OCI-LY1 (cell line): ENCODE data around the gene HSPA4.

Source experiments
- H2AFZ ChIP-seq: fragments of 200-600 bp; sonication (generic), shearing (Covaris generic); 2 replicates; pipeline ENCODE4 v1.6.0; 2014; ENCODE audit warnings: antibody characterized with exemption, mild to moderate bottlenecking, low read length
- H3F3A ChIP-seq: fragments of 200-600 bp; sonication (generic), shearing (Covaris generic); 2 replicates; pipeline ENCODE4 v1.6.0; 2014; ENCODE audit warnings: mild to moderate bottlenecking, antibody characterized with exemption, low read length, moderate library complexity; ENCODE audit not compliant: insufficient read depth
- H3K27ac ChIP-seq: fragments of 200-600 bp; sonication (generic); 2 replicates; pipeline ENCODE4 v1.5.1; 2014; ENCODE audit warnings: low read length, mixed run types, mild to moderate bottlenecking, low read depth; ENCODE audit not compliant: poor library complexity, severe bottlenecking
- H3K27me3 ChIP-seq: fragments of 200-600 bp; sonication (generic); 2 replicates; pipeline ENCODE4 v1.6.0; 2014; ENCODE audit warnings: antibody characterized with exemption, mild to moderate bottlenecking, low read length, moderate library complexity; ENCODE audit not compliant: insufficient read depth
- H3K36me3 ChIP-seq: fragments of 200-600 bp; sonication (generic); 2 replicates; pipeline ENCODE4 v1.6.1; 2014; ENCODE audit warnings: mild to moderate bottlenecking, antibody characterized with exemption, low read length, moderate library complexity, mixed read lengths; ENCODE audit not compliant: insufficient read depth
- H3K4me1 ChIP-seq: fragments of 200-600 bp; sonication (generic); 2 replicates; pipeline ENCODE4 v1.5.1; 2014; ENCODE audit warnings: mild to moderate bottlenecking, low read length, moderate library complexity; ENCODE audit not compliant: insufficient read depth, severe bottlenecking
- H3K4me2 ChIP-seq: fragments of 200-600 bp; sonication (generic), shearing (Covaris generic); 2 replicates; pipeline ENCODE4 v1.6.1; 2014; ENCODE audit warnings: low read length
- H3K4me3 ChIP-seq: fragments of 200-600 bp; sonication (generic); 2 replicates; pipeline ENCODE4 v1.5.1; 2014; ENCODE audit warnings: low read length, low read depth, mild to moderate bottlenecking, mixed read lengths; ENCODE audit not compliant: poor library complexity, severe bottlenecking
- H3K79me2 ChIP-seq: fragments of 200-600 bp; shearing (Covaris generic); 2 replicates; pipeline ENCODE4 v1.6.1; 2016; ENCODE audit warnings: mixed run types, low read length, mixed read lengths; ENCODE audit not compliant: insufficient read depth
- H3K9ac ChIP-seq: fragments of 200-600 bp; sonication (generic), shearing (Covaris generic); 2 replicates; pipeline ENCODE4 v1.6.1; 2014; ENCODE audit warnings: mild to moderate bottlenecking, low read length, mixed read lengths
- H3K9me2 ChIP-seq: fragments of 200-600 bp; sonication (generic), shearing (Covaris generic); 2 replicates; pipeline ENCODE4 v1.6.1; 2014; ENCODE audit warnings: low read depth, mild to moderate bottlenecking, low read length, mixed read lengths
- H3K9me3 ChIP-seq: fragments of 200-600 bp; shearing (Covaris generic); 2 replicates; pipeline ENCODE4 v1.6.1; 2014; ENCODE audit warnings: low read length, mixed read lengths
- H4K20me1 ChIP-seq: fragments of 200-600 bp; sonication (generic), shearing (Covaris generic); 2 replicates; pipeline ENCODE4 v1.6.0; 2016; ENCODE audit warnings: mild to moderate bottlenecking, low read length; ENCODE audit not compliant: insufficient read depth
- CTCF ChIP-seq: fragments of 200-600 bp; sonication (generic), shearing (Covaris generic); IDR thresholded peaks from 2 replicates; pipeline ENCODE4 v1.5.1; 2017; ENCODE audit warnings: mild to moderate bottlenecking, antibody characterized with exemption, low read length, moderate library complexity, mixed read lengths
- EZH2 ChIP-seq: fragments of 200-600 bp; sonication (generic), shearing (Covaris generic); IDR thresholded peaks from 2 replicates; pipeline ENCODE4 v1.8.0; 2017; ENCODE audit warnings: borderline replicate concordance, mixed run types, mild to moderate bottlenecking, antibody characterized with exemption, low read length, moderate library complexity, mixed read lengths

The HSPA4 gene

GRCh38 chr5:133129289-133129688 lies 77.5 kb downstream of the HSPA4 start:
- Histone ChIP-seq H3K79me2 (no peaks in the 10 kb centered on the region), H3K9ac (no peak overlapping the region), H3K4me1 (no peaks in the 10 kb centered on the region), H3K27ac (no peak overlapping the region), H4K20me1 (no peaks in the 10 kb centered on the region), H3K4me3 (no peak overlapping the region), H3K4me2 (no peak overlapping the region), H3K9me3 (no peaks in the 10 kb centered on the region), H3K36me3 (no peaks in the 10 kb centered on the region), H3K9me2 (no peaks in the 10 kb centered on the region), H3F3A (no peaks in the 10 kb centered on the region), H3K27me3 (no peaks in the 10 kb centered on the region; the same call in 1 of the 2 replicates), H2AFZ (no peak overlapping the region)
- TF ChIP-seq CTCF (no peak), EZH2 (no peak)

GRCh38 chr5:133129950-133130349 lies 78.1 kb downstream of the HSPA4 start:
- TF ChIP-seq CTCF (no peak), EZH2 (no peak)
- no peaks in the 10 kb centered on the region for H4K20me1 ChIP-seq
- H3K9ac ChIP-seq, result no peak overlapping the region
- H3K36me3 ChIP-seq, result no peaks in the 10 kb centered on the region
- no peaks in the 10 kb centered on the region for H3K79me2 ChIP-seq
- no peaks in the 10 kb centered on the region for H3K4me1 ChIP-seq
- no peak overlapping the region for H3K4me2 ChIP-seq
- no peak overlapping the region for H3K4me3 ChIP-seq
- no peaks in the 10 kb centered on the region; the same call in 1 of the 2 replicates for H3K27me3 ChIP-seq
- no peak overlapping the region for H3K27ac ChIP-seq
- no peaks in the 10 kb centered on the region for H3F3A ChIP-seq
- H3K9me2 ChIP-seq, result no peaks in the 10 kb centered on the region
- no peak overlapping the region for H2AFZ ChIP-seq
- no peaks in the 10 kb centered on the region for H3K9me3 ChIP-seq

GRCh38 chr5:133130387-133131118 lies 78.7 kb downstream of the HSPA4 start:
- H3K4me3 ChIP-seq, result no peak overlapping the region
- no peaks in the 10 kb centered on the region for H3K9me2 ChIP-seq
- H3K27ac ChIP-seq, result no peak overlapping the region
- no peaks in the 10 kb centered on the region for H3K4me1 ChIP-seq
- H3K27me3 ChIP-seq, result no peaks in the 10 kb centered on the region; the same call in 1 of the 2 replicates
- no peaks in the 10 kb centered on the region for H3K79me2 ChIP-seq
- TF ChIP-seq CTCF (no peak), EZH2 (no peak)
- H4K20me1 ChIP-seq, result no peaks in the 10 kb centered on the region
- H2AFZ ChIP-seq, result no peak overlapping the region
- H3K9me3 ChIP-seq, result no peaks in the 10 kb centered on the region
- no peaks in the 10 kb centered on the region for H3F3A ChIP-seq
- no peaks in the 10 kb centered on the region for H3K36me3 ChIP-seq
- no peak overlapping the region for H3K9ac ChIP-seq
- H3K4me2 ChIP-seq, result no peak overlapping the region
